Cardiac atrium fibroblast (primary cell): Measurements from ENCODE around the gene CHEK1. TPM values are rescaled to one million over a fixed set of nuclear protein-coding genes. Genes with fewer than 3 reads are reported as not detected.

Experiments
- total RNA-seq: library from RNA; depleted of rRNA; stranded (reverse); fragments of >200 nt; gene quantifications from 2 replicates; pipeline ENCODE4 v1.2.3, GENCODE V29; 2015

Gene CHEK1
- 9.0 and 16.8 TPM in 2 replicates for total RNA-seq

GRCh38 chr11:125624756-125625213, at the start of gene CHEK1:
CHEK1 (plus strand) TSS chr11:125625163; CDS start chr11:125626769, 1,606 bp downstream.

GRCh38 chr11:125592305-125593113, 32.5 kb upstream of the CHEK1 start, which contains the start of gene STT3A:
STT3A (plus strand) TSS chr11:125592852; CDS start chr11:125595916, 3,064 bp downstream.

GRCh38 chr11:125680747-125681146, 55.8 kb downstream of the CHEK1 start, which contains the start of gene ACRV1:
ACRV1 (minus strand) TSS chr11:125680847; CDS start chr11:125680780, 67 bp downstream.

Other genes starting within 250 kb of the CHEK1 start
- 64.4 and 93.8 TPM in 2 replicates for gene FEZ1, start 128.9 kb upstream of the CHEK1 start, total RNA-seq
- gene EI24, start 55.7 kb upstream of the CHEK1 start, total RNA-seq: 61.6 and 96.7 TPM in 2 replicates
- 191 and 206 TPM in 2 replicates for gene STT3A, start 32.3 kb upstream of the CHEK1 start, total RNA-seq
- not detected in 2 replicates for gene ACRV1, start 55.7 kb downstream of the CHEK1 start, total RNA-seq
- not detected in 2 replicates for gene PATE1, start 121.1 kb downstream of the CHEK1 start, total RNA-seq
- gene PATE2, start 153.7 kb downstream of the CHEK1 start, total RNA-seq: not detected in 2 replicates
- gene PATE3, start 163.0 kb downstream of the CHEK1 start, total RNA-seq: not detected in 2 replicates
- gene PATE4, start 208.2 kb downstream of the CHEK1 start, total RNA-seq: not detected in 2 replicates